Cardiac septum (tissue), 1 donor: Measurements from ENCODE around the gene PHACTR1. TPM values are rescaled to one million over a fixed set of nuclear protein-coding genes. Genes with fewer than 3 reads are reported as not detected.
"Not testable (repeated sequence)": the region's sequence is repeated elsewhere in the genome, so short reads cannot be mapped to it uniquely, and the experiment has no call there.

Experiments
- DNase-seq: peaks from one replicate; pipeline ENCODE4 v3.0.0-alpha.2; 2020; ENCODE audit warnings: low spot score
- intact Hi-C: fragments of 100-400 bp; cut with DNase I; formaldehyde crosslinking; loops from one replicate; pipeline ENCODE4 v1.14.0; 2022
- total RNA-seq: library from RNA; stranded (reverse); fragmentation: NEBNext Ultra II Directional; extraction: Animal tissue kit (Norgen Biotek cat#: 25700); gene quantifications from one replicate; pipeline ENCODE4 v1.2.1, GENCODE V29; 2021
- donor health status: DM: no; HTN: no; CAD: no.

PHACTR1 gene
- total RNA-seq, 1 donor from 2014 or later: 26.2 TPM

DNA sequence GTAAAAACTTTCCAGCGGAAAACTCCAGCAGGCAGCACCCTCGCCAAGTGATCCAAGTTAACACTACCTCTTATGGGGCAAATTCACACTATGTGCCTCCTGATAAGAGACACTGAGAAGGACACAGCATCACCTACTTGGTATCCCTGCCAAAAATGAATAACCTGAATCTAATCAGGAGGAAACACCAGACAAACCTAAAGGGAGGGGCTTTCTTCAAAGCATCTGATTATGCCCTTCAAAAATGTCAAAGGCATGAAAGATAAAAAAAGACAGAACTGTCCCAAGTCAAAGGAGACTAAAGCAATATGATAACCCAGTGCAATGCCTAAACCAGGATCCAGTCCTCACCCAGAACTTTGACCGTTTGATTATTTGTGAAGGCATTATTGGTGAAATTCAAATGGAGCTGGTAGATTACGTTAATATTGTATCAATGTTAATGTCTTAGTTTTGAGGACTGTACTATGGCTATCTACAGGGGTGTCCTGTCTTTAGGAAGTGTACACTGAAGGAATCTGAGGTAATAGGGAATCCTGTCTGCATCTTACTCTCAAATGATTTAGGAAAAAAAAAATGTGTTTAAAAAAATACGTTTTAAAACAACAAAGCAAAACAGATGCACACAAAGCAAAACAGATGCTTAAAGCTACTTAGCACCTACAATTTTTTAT is 603.5 kb downstream of the PHACTR1 start:
- DNase-seq: no peak
- intact Hi-C loops: no loop called here

DNA sequence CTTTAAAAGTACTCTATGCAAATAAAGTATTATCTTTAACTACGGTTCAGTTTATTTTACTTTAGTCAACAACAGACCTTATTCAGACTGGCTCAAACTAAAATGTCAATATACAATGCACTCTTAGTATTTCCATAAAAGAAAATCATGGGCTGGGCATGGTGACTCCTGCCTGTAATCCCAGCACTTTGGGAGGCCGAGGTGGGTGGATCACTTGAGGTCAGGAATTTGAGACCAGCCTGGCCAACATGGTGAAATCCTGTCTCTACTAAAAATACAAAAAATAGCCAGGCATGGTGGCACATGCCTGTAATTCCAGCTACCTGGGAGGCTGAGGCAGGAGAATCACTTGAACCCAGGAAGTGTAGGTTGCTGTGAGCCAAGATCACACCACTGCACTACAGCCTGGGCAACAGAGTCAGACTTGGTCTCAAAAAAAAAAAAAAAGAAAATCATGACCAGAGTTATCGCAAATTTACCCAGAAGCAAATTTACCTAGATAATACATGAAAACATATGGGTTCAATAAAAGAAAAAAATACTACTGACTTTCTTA is 609.5 kb downstream of the PHACTR1 start:
- DNase-seq, intact Hi-C loops: not testable (repeated sequence)

DNA sequence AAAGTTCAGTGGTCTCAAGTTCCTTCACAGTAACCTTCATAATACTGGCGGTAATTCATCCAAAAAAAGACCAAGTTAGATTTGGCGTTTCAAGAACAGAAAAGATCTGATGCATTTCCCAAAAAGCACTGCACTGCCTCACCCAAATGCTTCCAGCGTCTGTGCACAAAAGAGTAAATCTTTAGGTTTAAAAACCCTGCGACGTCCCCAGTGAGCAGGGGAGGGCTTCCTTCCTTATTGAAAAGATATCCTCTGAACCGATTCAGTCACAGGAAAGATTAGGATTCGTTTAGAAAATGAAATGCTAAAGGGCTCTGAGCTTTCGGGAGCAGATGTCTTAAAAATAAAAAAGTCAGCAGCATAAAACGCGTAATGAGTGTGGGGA is 611.1 kb downstream of the PHACTR1 start:
- DNase-seq: no peak
- intact Hi-C loops: no loop called here

DNA sequence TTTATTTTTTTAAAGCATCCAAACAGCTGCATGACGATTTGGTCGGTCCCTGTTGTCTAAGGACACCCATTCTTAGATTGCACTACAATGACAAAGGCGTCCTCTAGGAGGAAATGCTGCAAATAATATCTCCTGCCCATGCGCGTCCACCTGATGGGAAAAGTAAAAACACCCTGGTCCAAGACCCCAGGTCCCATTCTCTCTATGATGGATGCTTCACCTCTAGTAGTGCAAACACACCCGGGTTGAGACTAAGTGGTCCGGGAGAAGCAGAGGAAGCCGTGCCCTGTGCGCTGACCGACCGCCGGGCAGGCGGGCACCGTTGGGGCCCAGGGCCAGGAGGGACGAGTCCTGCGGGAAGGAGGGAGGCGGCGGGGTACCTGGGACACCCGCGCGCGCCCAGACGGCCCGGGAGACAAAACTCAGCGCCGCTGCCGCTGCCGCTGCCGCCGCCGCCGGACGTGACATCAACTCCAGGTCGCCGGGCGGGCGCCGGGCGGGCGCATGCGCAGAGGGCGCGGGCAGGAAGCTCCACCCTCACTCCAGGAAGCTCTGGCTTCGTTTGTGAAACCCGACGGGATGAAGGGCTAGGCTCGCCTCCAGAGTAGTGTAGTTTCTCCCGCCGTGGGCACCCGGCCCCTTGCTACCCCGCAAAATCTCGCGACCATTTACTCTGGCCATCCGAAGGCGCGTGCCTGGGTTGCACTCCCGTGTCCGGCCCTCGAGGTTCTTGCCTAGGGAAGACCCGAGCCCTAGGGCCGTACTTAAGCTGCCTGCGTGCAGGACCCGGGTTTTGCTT is 611.7 kb downstream of the PHACTR1 start, which contains the start of gene TBC1D7:
Gene TBC1D7 (minus strand): TSS at position 462 of the 799 bp plus-strand sequence. CDS start 1,639 bp downstream, outside the sequence.
- DNase-seq: peak; percentile 97
- intact Hi-C loops: no loop called here

DNA sequence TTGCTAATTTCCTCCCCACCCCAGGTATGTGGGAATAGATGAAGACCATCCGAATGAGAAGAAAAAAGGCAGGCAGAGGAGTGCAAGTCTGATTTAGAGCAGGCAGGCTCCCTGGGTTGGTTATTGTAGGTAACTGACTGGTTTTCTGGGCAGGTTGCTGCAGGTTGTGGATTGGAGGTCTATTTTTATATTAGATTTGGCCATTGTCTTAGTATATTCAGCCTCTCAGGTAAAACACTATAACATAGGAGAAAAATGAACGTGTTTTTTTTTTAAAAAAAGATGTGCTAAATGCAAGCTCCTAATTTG is 612.3 kb downstream of the PHACTR1 start:
- intact Hi-C loops: no loop called here
- DNase-seq: no peak

DNA sequence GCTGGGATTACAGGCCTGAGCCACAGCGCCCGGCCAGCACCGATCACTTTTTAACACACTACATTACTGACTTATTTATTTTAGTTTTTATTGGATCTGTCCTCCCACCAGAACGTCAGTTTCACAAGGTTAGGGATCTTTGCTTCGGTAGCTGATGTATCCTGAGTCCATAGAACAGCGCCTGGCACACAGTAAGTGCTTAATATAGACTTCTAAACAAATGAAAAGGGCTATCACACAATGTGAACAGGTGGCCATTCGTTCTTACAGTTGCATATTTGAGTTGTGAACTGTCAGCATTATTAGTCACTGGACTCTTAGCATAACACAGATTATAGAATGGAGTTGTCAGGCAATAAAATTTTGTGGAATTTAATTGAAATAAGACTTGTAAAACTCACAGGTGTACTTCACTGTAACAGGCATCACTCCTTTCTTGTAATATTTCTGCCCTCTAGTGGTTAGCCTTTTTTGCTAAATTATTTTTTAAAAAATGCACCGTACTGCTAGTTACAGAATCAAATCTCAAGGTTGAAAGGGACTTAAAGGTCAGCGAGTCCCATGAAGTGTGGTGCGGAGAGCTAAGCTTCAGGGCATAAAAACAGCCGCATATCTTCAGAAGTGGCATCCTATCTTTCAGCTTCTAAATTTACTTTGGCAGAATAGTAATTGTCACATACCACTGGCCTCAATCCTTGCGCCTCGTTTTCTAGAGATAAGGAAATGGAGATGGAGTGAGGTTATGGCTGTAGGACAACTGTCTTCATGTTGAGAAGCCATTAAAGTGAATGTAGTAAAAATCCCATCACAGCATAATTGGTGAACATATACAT is 615.2 kb downstream of the PHACTR1 start:
- DNase-seq: no peak
- intact Hi-C loops: loop anchor here (2.0 to 5.0 kb wide), 2 partner anchors 91 to 421 kb away; no protein-coding TSS in a partner anchor

DNA sequence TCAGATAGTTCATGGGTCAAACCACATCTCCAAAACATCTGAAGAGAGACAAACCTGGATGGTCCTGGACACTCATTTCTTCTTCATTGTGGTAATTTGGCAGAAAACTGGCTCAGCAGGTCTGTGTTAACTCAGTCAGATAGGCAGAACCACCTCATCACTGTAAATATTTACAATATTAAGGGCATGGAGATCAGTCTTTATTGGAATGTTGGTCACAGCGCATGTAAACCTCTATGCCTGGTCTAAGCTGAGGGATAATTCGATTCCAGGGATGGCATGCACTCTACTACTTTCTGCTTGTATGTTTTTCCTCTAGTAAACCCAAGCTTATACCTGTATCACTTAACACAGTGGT is 615.8 kb downstream of the PHACTR1 start:
- no peak for DNase-seq
- intact Hi-C loops: loop anchor here (5.0 kb wide), 1 partner anchor 90 kb away; no protein-coding TSS in a partner anchor

DNA sequence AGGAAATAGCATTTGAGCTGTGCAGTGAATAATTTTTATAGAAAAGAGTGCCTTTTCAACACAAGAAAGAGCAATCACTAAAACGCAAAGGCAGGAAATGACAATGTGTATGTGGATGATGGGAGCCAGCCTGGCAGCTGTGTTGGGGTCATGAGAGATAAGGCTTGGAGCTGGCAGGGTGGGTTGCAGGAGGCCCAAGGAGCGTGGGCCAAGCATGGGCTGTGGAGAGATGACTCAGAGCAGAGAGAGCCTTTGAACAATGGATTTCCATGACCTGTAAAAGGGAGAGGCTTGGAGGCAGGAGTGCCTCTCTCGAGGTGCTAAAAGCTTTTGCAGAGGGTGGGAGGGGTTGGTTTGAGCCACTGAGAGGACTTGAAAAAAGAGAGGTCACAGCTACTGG is 618.4 kb downstream of the PHACTR1 start:
- no peak for DNase-seq
- intact Hi-C loops: loop anchor here (5.0 kb wide), 2 partner anchors 87 to 152 kb away; partner anchors contain the start of gene GFOD1

DNA sequence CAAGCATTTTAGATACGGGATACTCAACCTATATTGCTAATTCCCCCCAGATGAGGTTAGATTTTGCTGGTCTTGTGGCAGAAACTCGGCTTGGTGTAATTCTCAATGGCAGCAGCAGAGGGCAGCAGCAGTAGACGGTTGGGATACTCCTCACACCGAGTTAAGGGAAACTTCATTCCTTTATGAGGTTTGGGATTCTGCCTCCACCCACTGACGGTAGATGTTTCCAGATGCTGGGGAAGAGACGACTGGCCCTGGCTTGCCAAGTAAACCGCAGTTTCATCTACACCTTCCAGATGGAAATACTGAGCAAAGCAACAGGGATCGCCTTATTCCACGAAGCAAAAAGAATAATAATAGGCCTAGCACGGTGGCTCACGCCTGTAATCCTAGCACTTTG is 620.0 kb downstream of the PHACTR1 start:
- intact Hi-C loops: loop anchor here (1.0 to 5.0 kb wide), 3 partner anchors 151 to 238 kb away; partner anchors contain the start of genes GFOD1 and SIRT5

DNA sequence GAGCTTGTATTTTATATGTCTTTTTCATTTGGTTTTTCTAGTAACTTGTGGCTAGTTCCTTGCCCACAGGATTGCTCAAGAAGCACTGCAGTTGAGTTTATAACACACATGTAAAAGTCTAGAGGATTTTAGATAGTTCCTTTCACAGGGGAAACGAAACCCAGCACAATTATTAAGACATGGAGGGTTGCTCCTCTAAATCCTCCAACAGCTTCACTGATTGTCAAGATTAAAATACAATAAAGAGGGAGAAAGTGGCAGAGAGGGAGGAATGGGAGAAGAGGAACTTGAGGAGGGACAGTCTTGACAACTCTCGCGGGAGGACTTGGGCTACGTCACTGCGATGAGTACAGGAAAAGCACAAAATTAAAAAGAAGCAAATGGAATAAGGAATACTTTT is 621.5 kb downstream of the PHACTR1 start:
- DNase-seq: no peak
- intact Hi-C loops: loop anchor here (5.0 kb wide), 1 partner anchor 149 kb away; the partner anchor contains the start of gene GFOD1

More for the DNA sequence above, 620.0 kb downstream of the PHACTR1 start:
- peak; percentile 77 for DNase-seq
